SHP77 treated with DMSO at 0.1 percent for 48 hours (cell line): Measurements from ENCODE around the gene ELMO3.

Experiments used
- DNase-seq: peaks from one replicate; lab custom pipeline; 2025; lab: John Stamatoyannopoulos, UW

Gene ELMO3

DNA sequence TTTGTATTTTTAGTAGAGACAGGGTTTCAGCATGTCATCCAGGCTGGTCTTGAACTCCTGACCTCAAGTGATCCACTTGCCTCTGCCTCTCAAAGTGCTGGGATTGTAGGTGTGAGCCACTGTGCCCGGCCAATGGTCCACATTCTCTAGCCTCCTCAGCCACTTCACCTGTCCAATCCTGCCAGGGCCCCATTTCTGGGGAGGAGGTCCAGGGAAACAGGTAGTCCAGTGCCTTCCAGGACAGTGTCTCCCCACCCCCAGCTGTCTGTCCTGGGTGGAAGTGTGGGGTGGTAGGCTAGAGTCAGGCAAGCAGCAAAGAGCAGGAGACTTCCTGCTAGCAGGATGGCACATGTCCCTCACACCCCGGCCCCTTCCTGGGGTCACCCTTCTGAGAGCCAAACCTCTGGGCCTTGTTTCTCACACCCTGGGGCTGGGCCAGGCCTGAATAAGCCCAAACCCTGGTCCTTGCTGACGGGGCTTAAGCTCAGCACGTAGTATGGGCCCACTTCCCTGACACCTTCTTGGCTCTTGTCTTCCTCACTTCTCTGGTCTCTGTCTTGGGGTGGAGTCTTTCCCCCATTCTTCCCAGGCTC lies 43.3 kb downstream of the ELMO3 start:
- DNase-seq = no peak

DNA sequence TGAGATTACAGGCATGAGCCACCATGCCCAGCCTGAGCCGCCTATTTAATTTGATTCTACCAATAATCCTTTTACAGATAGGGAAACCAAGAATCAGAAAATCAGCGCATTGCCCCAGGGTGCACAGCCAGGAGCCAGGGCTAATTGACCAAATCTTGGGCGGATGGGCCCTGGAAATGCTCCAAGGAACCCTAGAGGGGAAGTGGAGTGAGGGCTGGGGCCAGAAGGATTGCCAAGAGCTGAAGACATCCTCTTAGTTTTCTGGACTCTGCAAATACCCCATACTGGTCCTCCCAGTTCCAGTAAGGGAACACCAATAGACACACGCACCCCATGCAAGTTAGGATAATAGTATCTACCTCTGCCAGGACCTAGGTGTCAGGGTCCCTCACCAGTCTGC lies 44.5 kb downstream of the ELMO3 start:
- DNase-seq = no peak

DNA sequence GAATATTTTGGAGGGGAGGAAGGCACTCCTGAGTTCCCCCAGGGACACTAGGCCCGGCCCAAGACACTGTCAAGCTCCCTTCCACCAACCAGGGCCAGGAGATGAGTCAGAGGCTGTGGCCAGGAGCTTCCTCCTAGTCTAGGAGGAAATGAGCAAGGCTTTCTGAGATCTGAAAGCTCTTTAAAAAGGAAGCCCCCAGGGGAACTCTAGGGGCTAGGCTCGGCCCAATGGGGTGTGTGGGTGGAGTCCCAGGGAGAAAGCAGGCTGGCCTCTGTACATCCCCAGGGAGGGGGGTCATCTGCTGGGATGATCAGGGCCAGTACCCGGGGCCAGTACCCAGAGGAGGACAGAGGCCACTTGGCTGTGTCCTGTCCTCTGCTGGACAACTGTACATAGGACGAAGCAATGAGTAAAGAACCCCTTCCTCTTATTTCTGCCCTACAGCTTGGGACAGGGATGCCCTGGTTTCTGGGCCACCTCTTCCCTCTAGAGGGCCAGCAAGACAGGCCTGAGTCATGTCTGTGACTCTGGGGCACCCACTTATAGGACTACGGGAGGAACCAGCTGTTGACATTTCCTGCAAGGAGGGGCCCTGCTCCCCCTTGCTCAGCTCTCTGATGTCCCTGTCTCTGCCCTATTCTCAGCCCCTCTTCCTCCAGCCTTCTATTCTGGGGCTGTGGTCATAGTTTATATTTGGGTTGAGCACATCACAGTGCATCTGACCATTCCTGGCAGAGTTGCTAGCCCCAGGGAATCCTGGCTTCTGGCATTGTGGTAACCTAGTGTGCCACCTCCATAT lies 45.7 kb downstream of the ELMO3 start:
- no peak for DNase-seq

DNA sequence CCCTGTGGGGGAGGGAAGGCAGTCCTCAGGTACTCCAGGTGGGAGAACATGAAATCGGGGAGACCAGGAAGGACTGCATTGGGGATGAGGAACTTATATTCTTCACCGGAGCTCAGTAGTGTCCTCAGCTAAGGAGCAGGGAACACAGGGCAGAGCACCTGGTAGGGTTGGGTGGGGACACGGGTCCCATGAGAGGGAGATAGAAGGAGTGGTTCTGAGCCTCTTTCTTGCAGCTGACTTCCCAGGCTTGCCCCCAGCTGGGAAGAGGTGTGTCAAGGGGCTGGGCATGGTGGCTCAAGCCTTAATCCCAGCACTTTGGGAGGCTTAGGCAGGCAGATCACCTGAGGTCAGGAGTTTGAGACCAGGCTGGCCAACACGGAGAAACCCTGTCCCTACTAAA lies 46.3 kb downstream of the ELMO3 start:
- no peak for DNase-seq

DNA sequence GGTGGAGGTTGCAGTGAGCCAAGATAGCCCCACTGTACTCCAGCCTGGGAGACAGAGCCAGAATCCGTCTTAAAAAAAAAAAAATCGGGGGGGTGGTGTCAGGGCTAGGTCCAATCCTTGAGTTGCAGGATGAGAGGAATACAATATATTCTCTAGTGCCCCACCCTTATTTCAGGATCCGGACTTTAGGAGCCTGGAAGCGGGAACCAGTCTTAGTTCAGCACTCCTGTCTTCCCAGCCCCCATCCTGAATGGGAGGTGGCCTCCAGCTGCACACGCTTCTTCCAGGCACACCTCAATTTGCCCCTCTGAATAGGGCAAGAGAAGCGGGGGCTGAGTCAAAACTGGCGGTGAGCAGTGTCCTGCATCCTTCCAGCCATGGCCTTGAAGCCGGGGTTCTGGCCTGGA lies 46.7 kb downstream of the ELMO3 start:
- DNase-seq = no peak

DNA sequence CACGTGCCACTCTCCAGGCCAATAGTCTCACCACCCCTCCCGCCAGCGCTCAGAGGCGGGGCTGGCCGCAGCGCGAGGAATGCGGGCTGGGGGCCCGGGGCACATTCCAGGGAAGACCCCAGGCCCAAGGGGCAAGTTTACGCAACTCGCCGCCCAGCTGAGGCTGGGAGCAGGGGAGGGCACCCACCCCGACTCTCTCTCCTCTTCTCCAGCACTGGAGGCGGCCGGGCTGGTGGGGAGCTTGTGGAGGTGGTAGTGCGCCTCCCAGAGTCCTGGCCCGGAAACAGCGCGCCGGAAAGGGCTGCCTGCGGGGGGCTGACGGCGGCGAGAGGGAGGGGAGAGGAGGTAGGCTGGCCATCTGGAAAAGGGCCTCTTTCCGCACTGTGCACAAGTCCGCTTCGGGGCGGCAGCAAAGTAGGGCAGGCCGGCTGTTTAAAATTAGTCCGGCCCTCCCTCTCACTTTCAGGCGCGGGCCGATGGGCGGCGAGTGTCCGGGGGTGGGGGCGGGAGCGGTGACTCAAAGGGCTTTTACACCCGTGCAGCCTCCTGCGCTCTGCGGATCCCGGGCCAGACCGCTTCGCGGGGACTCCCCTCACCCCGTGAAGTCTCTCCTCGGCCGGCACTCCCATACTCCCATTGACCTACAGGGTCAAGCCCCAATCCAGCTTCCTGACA lies 47.3 kb downstream of the ELMO3 start:
- no peak for DNase-seq

DNA sequence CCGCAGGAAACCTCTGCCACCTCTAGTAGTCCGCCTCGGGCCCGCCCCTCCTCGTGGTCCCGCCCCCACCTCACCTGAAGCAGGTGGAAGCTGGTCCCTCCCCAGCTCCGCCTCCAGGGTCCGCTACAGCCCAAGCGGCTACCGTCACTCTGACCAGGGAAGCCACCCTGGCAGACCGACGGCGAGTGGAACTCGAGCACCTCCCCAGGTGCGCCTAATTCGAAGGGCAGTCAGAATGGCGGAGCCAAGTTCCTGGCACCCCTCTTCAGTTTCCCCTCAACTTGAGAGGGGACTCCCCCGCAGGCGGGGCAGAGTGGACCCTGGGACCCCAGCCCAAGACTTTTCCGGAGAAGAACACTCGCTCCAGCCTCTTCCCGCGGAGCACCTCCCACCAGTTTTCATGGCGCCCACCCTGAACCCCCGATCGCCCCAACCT lies 47.8 kb downstream of the ELMO3 start:
- DNase-seq = no peak

DNA sequence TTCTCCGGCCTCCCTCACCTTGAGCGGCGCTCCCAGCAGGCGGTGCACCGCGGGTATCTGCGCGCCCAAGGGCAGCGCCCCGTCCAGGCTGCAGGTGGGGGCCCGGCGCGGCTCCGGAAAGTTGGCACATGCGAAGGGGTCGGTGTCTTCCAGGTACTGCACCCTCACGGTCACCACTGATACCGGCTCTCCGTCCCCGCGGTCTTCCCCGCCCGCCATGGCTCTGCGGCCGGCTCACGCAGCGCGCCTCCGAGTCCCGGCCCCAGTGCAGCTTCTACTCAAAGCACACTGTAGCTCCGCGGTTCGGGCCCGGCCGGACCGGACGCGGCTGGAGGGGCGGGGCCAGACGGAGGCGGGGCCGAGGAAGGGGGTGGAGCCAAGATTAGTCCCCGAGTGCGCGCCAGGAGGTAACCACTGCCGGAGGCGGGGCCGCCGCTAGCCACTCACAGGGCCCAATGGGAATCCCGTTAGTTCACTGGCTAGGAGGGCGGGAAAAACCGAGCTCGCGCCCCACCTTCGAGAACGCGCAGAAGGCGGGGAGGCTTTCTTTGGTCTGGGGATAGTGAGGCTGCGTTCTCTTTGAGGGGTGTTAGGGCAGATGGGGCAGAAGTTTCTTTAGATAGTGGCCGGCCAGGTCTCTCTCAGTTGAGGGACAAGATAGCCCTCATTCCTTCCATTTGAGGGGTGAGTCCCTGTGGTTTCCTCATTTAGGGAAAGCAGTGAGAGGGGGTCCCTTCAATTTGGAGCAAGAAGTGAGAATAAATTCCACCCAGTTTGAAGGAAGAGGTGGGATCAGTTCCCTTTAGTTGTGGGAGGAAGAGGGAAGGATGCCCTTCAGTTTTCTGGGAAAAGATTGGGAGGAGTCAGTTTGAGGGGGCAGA lies 48.5 kb downstream of the ELMO3 start, which contains the start of gene FHOD1:
TSS of gene FHOD1 (minus strand) at position 290 of the 881 bp plus-strand sequence. CDS start at position 219, 71 bp downstream.
- peak; percentile 72 for DNase-seq

DNA sequence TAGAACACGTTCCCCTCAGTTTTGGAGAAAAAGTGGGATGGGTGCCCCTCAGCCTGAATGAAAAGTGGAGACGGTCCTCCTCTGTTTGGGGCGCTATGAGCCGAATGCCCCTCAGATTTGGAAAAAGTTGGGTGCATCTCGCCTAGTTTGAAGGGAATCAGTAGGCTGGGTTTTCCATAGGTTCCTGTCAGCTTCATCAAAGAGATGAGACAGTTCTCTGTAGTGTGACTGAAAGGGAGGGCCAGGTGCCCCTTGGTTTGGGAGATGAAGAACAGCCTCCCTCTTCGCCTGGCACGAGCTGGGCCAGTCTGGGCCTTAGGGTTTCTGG lies 49.1 kb downstream of the ELMO3 start:
- DNase-seq = no peak

DNA sequence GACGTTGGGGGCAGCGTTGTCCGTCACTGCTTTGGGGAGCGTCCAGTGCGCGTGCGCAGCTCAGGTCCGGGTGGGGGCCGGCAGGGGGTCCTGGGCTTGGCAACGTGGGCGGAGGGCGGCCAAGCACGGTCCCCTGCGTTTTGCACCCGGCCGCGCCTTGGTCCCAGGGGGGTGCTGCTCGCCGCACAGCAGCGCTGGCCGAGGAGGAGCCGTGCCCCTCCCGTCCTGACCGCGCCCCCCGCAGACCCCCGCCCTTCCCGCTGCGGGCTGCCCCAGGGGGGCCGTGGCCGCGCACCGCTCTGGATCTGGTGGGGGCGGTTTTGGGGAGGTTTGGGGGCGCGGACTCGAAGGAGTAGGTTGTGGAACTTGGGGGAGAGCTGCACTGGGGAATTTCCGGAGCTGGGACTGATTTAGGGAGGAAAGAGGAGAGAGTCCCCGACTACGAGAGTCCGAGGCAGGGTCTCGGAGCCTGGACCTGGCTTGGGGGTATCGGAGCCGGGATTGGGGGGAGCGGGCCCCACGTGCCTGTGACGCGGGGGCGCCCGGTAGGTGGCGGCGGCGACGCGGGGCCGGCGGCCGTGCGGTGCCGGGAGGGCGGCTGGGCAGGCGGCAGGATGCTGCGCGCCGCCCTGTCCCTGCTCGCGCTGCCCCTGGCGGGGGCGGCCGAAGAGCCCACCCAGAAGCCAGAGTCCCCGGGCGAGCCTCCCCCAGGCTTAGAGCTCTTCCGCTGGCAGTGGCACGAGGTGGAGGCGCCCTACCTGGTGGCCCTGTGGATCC lies 49.7 kb downstream of the ELMO3 start, which contains the start of gene SLC9A5:
TSS of gene SLC9A5 (plus strand) at position 579 of the 777 bp plus-strand sequence. CDS start at position 615, 36 bp downstream.
- no peak for DNase-seq

DNA sequence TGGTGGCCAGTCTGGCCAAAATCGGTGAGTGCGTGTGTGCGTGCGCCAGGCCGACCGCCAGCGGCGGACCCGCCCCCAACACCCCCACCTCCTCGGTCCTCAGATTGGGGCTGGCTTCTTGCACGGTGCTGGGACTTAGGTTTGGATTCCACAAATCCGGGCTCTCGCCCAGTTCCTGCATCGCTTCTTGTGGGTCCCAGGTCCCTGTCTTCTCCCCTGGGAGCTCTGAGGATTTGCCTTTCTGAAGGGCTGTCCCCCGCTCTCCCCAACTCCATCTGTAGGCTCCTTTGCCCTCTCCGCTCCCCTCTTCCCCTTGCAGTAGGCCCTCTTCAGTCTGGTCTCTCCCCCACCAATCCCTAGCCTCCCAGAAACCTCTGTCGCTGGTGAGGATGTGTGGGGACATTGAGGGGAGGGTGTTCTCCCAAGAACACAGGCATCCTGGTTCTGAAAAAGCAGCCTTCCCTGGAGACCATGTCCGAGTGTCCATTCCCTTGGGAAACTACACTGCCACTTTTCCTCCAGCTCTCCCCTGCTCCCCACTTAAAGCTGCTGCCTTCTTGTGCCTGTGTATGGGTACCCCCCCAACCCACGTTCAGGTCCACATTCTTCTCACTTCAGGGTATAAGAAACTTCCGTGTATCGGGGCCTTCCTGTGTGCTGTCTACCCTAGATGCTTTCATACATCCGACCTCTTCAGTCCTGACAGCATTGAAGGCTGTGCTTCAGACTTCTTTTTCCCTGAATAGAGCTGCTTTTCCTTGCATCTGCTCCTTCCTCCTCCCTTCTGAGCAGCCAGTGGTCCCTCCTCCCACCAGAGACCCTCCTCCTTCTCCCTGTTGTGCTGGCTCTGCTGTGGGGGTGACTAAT lies 50.5 kb downstream of the ELMO3 start:
- DNase-seq = no peak

DNA sequence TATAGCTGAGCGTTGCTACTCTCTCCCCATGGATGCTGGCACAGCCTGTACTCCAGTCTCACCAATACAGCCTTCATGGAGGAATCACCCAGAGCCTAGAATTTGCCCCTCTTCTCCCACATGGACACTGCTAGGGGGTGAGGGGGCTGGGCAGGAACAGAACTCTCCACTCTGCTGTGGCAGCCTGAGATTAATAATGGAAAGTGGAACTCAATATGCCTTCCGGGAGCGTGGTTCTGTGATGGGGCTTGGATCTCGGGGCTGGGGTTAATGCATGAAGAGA lies 51.1 kb downstream of the ELMO3 start:
- DNase-seq = no peak

DNA sequence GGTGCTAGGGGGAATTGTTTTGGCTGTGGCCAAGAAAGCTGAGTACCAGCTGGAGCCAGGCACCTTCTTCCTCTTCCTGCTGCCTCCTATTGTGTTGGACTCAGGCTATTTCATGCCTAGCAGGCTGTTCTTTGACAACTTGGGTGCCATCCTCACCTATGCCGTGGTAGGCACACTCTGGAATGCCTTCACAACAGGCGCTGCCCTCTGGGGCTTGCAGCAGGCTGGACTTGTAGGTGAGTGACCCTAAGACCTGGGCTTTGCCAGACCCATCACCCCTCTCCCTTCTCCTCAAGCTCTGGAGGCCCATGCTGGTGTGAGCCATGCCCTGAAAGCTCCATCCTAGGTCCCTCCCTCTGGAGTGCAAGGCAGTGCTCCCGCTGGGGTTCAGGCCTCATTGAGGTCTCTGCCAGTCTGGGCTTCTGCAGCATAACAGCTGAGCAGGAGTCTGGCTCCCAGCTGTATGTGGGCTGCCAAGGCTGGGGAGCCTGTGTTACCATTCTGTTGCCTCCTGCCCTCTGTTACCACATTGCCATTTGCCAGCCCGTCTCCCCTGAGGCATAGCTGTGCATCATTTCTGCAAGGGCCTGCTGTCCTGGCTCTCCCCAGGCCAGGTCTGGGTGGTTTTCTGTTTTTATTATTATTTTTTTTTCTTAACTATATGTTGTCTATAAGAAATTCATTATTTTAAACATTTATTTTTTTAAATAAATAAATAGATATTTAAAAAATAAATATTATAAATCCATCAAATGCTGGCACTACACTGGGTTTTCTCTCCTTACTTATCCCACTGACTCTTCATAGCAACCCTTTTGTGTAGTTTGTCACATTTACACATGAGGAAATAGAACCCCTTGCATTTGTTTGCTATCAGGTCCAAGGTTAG lies 53.9 kb downstream of the ELMO3 start:
- DNase-seq = no peak
